K562 (cell line): Measurements from ENCODE around the gene MOB3B. TPM values are rescaled to one million over a fixed set of nuclear protein-coding genes. Genes with fewer than 3 reads are reported as not detected.
A peak's percentile ranks its signal among the peaks of the same experiment; 100 is the strongest.

ENCODE experiments used
- ARID1B ChIP-seq: fragments of 450-650 bp; IDR thresholded peaks from 2 replicates; pipeline ENCODE4 v1.6.1; 2016; ENCODE audit warnings: antibody characterized with exemption, mild to moderate bottlenecking, inconsistent platforms
- DACH1 ChIP-seq: fragments of 450-650 bp; IDR thresholded peaks from 2 replicates; pipeline ENCODE4 v1.6.1; 2018; ENCODE audit not compliant: partially characterized antibody
- DDX20 ChIP-seq: fragments of 450-650 bp; IDR thresholded peaks from 2 replicates; pipeline ENCODE4 v1.6.1; 2016; ENCODE audit warnings: missing genetic modification characterization, low read depth, mild to moderate bottlenecking, missing compliant biosample characterization, moderate library complexity
- E2F5 ChIP-seq: sonication (generic); formaldehyde crosslinking; IDR thresholded peaks from 2 replicates; pipeline ENCODE4 v1.8.0; 2022; ENCODE audit warnings: mild to moderate bottlenecking, missing genetic modification reagents
- MYBL2 ChIP-seq, 2 experiments: fragments of 450-650 bp in 1 of 2; sonication (generic) in 1 of 2; formaldehyde crosslinking in 1 of 2; IDR thresholded peaks; 2 replicates each; pipeline versions ENCODE4 v1.6.1 to v1.8.1; 2017 to 2022; ENCODE audit warnings: borderline replicate concordance in 1 of 2, inconsistent platforms in 1 of 2, low read depth in 1 of 2, mild to moderate bottlenecking in 1 of 2, missing genetic modification reagents in 1 of 2, moderate library complexity in 1 of 2
- NCOA1 ChIP-seq: fragments of 450-650 bp; IDR thresholded peaks from 2 replicates; pipeline ENCODE4 v1.6.1; 2016; ENCODE audit warnings: low read depth
- RBFOX2 ChIP-seq: fragments of 200-400 bp; formaldehyde crosslinking; IDR thresholded peaks from 2 replicates; pipeline ENCODE4 v1.6.1; 2017; ENCODE audit warnings: low read depth, mild to moderate bottlenecking, low read length, moderate library complexity
- RCOR1 ChIP-seq, 2 experiments: IDR thresholded peaks; 2 replicates each; pipeline ENCODE4 v1.6.1; 2012; ENCODE audit warnings: low read depth in 2 of 2, low read length in 2 of 2, borderline replicate concordance in 1 of 2, improper control_type of control experiment in 1 of 2
- SIN3A ChIP-seq, 2 experiments: fragments of 150-350 bp in 1 of 2; IDR thresholded peaks; 2 replicates each; pipeline ENCODE4 v1.6.1; 2011 to 2016; ENCODE audit warnings: borderline replicate concordance in 2 of 2, low read depth in 2 of 2, low read length in 2 of 2, mild to moderate bottlenecking in 2 of 2, moderate library complexity in 2 of 2; ENCODE audit not compliant: control insufficient read depth in 1 of 2
- SMARCA4 ChIP-seq: fragments of 450-650 bp; IDR thresholded peaks from 2 replicates; pipeline ENCODE4 v1.6.1; 2016
- TAF7 ChIP-seq: fragments of 450-650 bp; IDR thresholded peaks from 2 replicates; pipeline ENCODE4 v1.6.1; 2016; ENCODE audit warnings: missing genetic modification characterization, missing compliant biosample characterization
- TEAD4 ChIP-seq, 2 experiments: sonication (generic) in 1 of 2; formaldehyde crosslinking in 1 of 2; IDR thresholded peaks; 2 replicates each; pipeline versions ENCODE4 v1.6.1 to v1.8.0; 2012 to 2022; ENCODE audit warnings: borderline replicate concordance in 1 of 2, inconsistent platforms in 1 of 2, low read length in 1 of 2, mild to moderate bottlenecking in 1 of 2, missing genetic modification reagents in 1 of 2
- ZBTB1 ChIP-seq: sonication (generic); formaldehyde crosslinking; IDR thresholded peaks from 2 replicates; pipeline ENCODE4 v1.8.1; 2023; ENCODE audit warnings: missing genetic modification reagents, low read depth, mild to moderate bottlenecking, borderline replicate concordance
- ZKSCAN1 ChIP-seq: fragments of 150-350 bp; IDR thresholded peaks from 2 replicates; pipeline ENCODE4 v1.6.1; 2016; ENCODE audit warnings: low read depth, low read length
- ZNF133 ChIP-seq: fragments of 250-450 bp; sonication (Bioruptor Pico); IDR thresholded peaks from 2 replicates; pipeline ENCODE4 v1.4.0; 2020; ENCODE audit warnings: mild to moderate bottlenecking
- ZNF175 ChIP-seq: fragments of 200-800 bp; sonication (Bioruptor generic); IDR thresholded peaks from 2 replicates; pipeline ENCODE4 v1.6.1; 2016; ENCODE audit warnings: low read depth, mild to moderate bottlenecking, missing genetic modification characterization, missing compliant biosample characterization
- ZNF780A ChIP-seq: fragments of 250-450 bp; sonication (Bioruptor Pico); IDR thresholded peaks from 2 replicates; pipeline ENCODE4 v1.5.0; 2021; ENCODE audit warnings: mild to moderate bottlenecking
- polyA plus RNA-seq, 8 experiments: library from polyadenylated mRNA; depleted of rRNA in 4 of 8; stranded (reverse) in 5 of 8; unstranded in 3 of 8; fragments of >200 nt; fragmentation: Nextera tagmentation in 2 of 8; fragmentation: Illumina TruSeq in 1 of 8; extraction: Ambion mirVana in 2 of 8; extraction: Trizol in 1 of 8; gene quantifications; 2 replicates each; pipeline versions ENCODE4 v1.2.1 to v1.2.3, GENCODE V29; 2011 to 2014; ENCODE audit warnings: inconsistent platforms in 1 of 8, missing spikeins in 1 of 8
- total RNA-seq, 7 experiments: library from RNA; depleted of rRNA in 6 of 7; stranded (reverse); fragments of >200 nt in 6 of 7; fragmentation: Illumina TruSeq in 2 of 7; extraction: Trizol in 2 of 7; gene quantifications; 2 replicates each; pipeline versions ENCODE4 v1.2.1 to v1.2.3, GENCODE V29; 2011 to 2021; ENCODE audit warnings: low replicate concordance in 1 of 7
- TF ChIP-seq, protein P1 (sequence below): sonication (generic); formaldehyde crosslinking; IDR thresholded peaks from 2 replicates; pipeline ENCODE4 v1.8.1; 2023; ENCODE audit warnings: mild to moderate bottlenecking, missing genetic modification reagents, moderate library complexity
- TF ChIP-seq, protein P2 (sequence below): fragments of 450-650 bp; IDR thresholded peaks from 2 replicates; pipeline ENCODE4 v1.6.1; 2016; ENCODE audit warnings: missing biosample characterization, missing genetic modification characterization

MOB3B gene
- total and polyA plus RNA-seq, 9 of the 15 experiments (the other 6 are each of a cell fraction or from before 2014, with no cell fraction given): 3.6 to 12.8 (median 7.2) TPM

DNA sequence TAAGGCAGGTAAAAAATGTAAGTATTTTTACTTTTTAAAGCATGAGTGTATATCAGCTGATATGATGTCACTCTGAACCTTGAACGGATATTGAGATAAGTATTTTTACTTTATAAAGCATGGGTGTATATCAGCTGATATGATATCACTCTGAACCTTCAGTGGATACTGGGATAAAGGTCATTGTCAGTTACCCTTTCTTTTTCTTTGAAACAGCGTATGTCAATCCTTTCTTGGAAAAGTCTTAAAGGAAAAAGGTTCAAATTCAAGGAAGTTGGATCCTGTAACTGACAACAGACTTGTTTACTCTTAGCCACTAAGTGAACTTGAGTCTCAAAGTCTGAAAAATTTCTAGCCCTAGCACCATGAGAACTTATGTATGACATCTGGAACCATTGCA is 67.2 kb downstream of the MOB3B start (continued):
- TF ChIP-seq SIN3A (IDR thresholded peaks at IDR 0.05; ENCODE audit: borderline replicate concordance in 2 of 2, control insufficient read depth in 1 of 2, low read depth in 2 of 2, low read length in 2 of 2) (no peak), ZNF175 (CRISPR knock-in tag) (no peak), TEAD4 (IDR thresholded peaks at IDR 0.05; ENCODE audit: low read length) (peak; percentile 29; the same call in 1 of the 2 replicates), TEAD4 (CRISPR knock-in tag; IDR thresholded peaks at IDR 0.05; ENCODE audit: borderline replicate concordance) (no peak), NCOA1 (no peak), DDX20 (tag) (no peak), RCOR1 (IDR thresholded peaks at IDR 0.05; ENCODE audit: borderline replicate concordance in 1 of 2, low read depth in 2 of 2, low read length in 2 of 2) (no peak), RBFOX2 (no peak), SMARCA4 (peak; percentile 45; the same call in 1 of the 2 replicates), ARID1B (peak; percentile 68), ZBTB1 (CRISPR knock-in tag) (no peak), E2F5 (CRISPR knock-in tag) (no peak), TAF7 (tag) (no peak), DACH1 (no peak), ZNF780A (CRISPR knock-in tag) (no peak), ZKSCAN1 (no peak), ZNF133 (CRISPR knock-in tag) (no peak), MYBL2 (IDR thresholded peaks at IDR 0.05; ENCODE audit: low read depth) (peak; percentile 82), MYBL2 (CRISPR knock-in tag; IDR thresholded peaks at IDR 0.05; ENCODE audit: borderline replicate concordance) (no peak)
- TF ChIP-seq, protein P1, sequence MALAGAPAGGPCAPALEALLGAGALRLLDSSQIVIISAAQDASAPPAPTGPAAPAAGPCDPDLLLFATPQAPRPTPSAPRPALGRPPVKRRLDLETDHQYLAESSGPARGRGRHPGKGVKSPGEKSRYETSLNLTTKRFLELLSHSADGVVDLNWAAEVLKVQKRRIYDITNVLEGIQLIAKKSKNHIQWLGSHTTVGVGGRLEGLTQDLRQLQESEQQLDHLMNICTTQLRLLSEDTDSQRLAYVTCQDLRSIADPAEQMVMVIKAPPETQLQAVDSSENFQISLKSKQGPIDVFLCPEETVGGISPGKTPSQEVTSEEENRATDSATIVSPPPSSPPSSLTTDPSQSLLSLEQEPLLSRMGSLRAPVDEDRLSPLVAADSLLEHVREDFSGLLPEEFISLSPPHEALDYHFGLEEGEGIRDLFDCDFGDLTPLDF: no peak
- TF ChIP-seq, protein P2, sequence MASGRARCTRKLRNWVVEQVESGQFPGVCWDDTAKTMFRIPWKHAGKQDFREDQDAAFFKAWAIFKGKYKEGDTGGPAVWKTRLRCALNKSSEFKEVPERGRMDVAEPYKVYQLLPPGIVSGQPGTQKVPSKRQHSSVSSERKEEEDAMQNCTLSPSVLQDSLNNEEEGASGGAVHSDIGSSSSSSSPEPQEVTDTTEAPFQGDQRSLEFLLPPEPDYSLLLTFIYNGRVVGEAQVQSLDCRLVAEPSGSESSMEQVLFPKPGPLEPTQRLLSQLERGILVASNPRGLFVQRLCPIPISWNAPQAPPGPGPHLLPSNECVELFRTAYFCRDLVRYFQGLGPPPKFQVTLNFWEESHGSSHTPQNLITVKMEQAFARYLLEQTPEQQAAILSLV: no peak
